Measurements from ENCODE around the gene KANK4.
"Not testable (repeated sequence)": the region's sequence is repeated elsewhere in the genome, so short reads cannot be mapped to it uniquely, and the experiment has no call there.

The KANK4 gene

DNA sequence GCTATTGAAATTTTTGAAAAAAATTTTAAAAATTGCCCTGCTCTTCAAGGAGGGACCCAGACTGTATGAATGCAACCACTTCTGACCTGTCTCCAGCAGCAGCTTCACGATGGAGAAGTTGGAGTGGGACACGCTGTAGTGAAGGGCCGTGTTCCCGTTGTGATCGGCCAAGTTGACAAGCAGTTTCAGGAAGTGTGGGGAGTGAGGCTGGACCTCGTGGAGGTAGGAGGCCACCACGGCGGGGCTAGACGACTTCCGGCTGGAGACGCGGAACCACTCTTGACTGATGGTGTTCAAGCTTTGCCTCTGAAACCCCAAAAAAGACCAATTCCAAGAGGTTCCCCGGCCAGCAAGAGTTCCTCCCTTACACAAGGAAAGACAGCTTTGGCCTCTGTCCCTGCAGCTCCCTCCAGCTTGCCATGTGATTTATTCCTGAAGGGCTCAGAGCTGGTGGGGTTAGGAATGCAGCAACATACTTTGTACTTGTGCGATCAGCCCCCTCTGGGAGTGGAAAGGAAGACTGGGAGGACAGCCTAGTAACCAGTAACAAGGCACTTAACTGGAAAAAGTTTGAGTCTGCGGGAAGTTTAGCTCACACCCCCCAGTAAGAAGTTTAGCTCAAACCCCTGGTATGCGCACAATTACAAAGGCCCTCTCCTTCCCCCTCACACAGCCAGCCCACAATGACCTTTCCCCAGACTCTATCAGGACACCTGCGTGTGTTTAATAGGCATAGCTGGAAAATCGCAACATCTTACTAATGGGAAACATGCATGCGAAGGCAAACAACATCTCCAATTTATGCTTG lies 56.0 kb downstream of the KANK4 start:
- Histone ChIP-seq H3K9me3 (ENCODE audit: control insufficient read depth, insufficient read depth, low read length) (no peaks in the 10 kb centered on the region), H3K4me1 (ENCODE audit: insufficient read depth, low read length) (no peaks in the 10 kb centered on the region), H3K9ac (ENCODE audit: low read depth, low read length) (no peak overlapping the region), H3K36me3 (ENCODE audit: insufficient read depth, low read length) (no peaks in the 10 kb centered on the region)

DNA sequence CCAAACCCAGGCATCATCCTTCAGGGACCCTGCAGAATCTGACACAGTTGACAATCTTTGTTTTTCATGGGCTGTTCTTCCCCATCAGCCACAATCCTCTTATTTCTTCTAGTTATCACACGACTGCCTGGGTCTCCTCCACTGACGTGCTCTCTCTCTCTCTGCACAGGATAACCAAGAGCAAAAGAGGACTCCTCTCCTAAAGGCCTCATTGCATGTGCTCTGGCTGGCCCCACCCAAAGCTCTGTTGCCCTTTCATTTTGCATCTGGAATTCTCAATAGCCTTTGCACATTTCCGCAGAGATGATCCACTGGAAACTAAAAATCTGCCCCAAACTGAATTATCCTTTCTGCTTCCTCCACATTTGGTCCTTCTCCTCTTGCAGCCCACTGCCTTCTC lies 58.5 kb downstream of the KANK4 start:
- Histone ChIP-seq H3K9me3 (ENCODE audit: control insufficient read depth, insufficient read depth, low read length) (no peaks in the 10 kb centered on the region), H3K9ac (ENCODE audit: low read depth, low read length) (no peak overlapping the region), H3K36me3 (ENCODE audit: insufficient read depth, low read length) (no peaks in the 10 kb centered on the region), H3K4me1 (ENCODE audit: insufficient read depth, low read length) (no peaks in the 10 kb centered on the region)

DNA sequence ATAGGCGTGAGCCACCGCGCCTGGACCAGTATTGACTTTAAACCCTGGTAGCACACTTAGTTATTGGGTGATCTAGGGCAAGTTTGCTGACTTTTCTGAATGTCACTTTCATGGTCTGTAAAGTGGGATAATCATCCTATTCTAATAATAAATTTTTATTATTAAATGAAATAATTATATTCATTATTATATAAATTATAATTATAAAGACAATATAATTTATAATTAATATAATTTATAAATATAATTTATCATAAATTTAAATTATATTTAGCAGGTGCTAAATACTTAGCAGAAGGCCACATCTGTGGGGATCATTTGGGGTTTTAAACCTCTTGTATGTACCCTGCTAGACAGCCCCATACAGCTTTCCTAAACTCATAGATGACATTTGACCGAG lies 59.7 kb downstream of the KANK4 start:
- Histone ChIP-seq H3K9me3 (ENCODE audit: control insufficient read depth, insufficient read depth, low read length) (no peaks in the 10 kb centered on the region), H3K9ac (ENCODE audit: low read depth, low read length) (no peak overlapping the region), H3K36me3 (ENCODE audit: insufficient read depth, low read length) (no peaks in the 10 kb centered on the region), H3K4me1 (ENCODE audit: insufficient read depth, low read length) (no peaks in the 10 kb centered on the region)

DNA sequence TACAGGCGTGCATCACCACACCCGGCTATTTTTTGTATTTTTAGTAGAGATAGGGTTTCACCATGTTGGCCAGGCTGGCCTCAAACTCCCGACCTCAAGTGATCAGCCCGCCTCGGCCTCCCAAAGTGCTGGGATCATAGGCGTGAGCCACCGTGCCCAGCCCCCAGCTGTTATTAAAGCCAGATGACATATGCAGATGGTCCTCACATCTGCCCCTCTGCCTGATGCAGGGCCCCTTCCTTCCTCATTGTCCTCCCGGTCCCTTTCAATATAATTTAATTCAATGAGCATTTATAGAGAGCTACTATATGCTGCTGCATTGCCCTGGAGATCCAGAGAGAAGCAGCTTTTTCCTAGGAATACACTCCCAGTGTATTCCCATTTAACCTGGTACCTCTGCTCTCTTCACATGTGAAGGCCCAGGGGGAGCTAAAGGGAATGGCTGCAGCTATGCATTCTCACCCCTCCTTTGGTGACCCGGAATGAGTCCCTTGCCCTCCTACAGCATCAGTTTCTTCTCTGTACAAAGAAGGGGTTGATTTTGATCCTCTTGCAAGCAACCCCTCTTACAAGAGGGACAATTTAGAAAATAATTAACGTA lies 69.0 kb downstream of the KANK4 start:
- H3K36me3 ChIP-seq (ENCODE audit: insufficient read depth, low read length) = no peaks in the 10 kb centered on the region
- H3K9ac ChIP-seq (ENCODE audit: low read depth, low read length) = no peak overlapping the region
- H3K9me3 ChIP-seq (ENCODE audit: control insufficient read depth, insufficient read depth, low read length) = no peaks in the 10 kb centered on the region
- no peaks in the 10 kb centered on the region for H3K4me1 ChIP-seq (ENCODE audit: insufficient read depth, low read length)

DNA sequence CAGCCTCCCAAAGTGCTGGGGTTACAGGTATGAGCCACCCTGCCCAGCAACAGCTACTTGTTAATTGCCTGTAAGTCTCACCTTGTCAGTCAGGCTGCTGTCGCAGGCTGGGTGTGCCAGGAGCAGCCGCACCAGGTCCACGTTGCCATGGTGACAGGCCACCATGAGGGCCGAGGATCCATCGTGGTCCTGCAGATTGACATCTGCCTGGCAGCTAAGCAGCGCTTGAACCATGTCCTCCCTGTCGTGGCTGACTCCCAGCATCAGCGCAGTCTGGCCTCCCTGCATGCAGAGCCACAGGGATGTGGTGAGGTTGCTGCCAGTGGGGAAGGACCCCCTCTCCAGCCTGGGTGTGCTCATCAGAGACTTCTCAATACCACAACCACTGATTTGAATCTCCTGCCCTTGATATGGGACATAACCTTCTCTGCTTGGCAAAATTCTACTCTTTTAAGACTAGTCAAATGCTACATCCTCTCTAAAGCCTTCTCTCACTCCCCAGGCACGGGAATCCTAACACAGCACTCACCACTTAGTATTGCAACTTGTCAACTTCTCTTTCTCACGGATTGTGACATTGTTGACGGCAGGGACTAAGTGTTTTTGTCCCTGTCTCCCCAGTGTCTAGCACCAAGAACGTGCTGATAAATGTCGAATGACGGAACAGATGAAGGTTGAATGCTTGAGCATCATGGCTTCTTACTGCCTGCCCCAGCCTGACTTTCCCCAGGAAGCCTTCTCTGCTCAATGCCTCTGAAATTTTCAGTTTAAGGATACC lies 71.7 kb downstream of the KANK4 start:
- Histone ChIP-seq H3K9ac (ENCODE audit: low read depth, low read length) (no peak overlapping the region), H3K36me3 (ENCODE audit: insufficient read depth, low read length) (no peaks in the 10 kb centered on the region), H3K4me1 (ENCODE audit: insufficient read depth, low read length) (no peaks in the 10 kb centered on the region), H3K9me3 (ENCODE audit: control insufficient read depth, insufficient read depth, low read length) (no peaks in the 10 kb centered on the region; the same call in 1 of the 2 replicates)

DNA sequence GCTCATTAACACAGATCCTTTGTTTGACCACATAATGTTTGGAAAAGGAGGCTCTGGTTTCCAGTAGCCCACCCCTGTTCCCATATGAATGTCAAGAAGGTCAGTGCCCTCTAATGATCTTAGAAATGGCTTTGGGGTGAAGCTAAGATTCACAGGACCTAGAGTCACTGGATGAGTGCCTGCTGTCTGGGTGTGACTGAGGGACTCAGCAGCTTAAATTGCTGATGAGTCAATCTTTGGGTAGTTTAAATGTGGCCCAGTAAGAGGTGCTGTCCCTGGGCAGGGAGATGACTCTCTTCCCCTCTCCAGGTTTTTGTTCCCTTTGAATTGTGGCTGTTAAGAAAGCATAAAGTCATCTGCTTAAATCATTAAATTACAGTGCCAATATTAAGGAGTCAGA lies 74.0 kb downstream of the KANK4 start:
- no peaks in the 10 kb centered on the region for H3K4me1 ChIP-seq (ENCODE audit: insufficient read depth, low read length)

DNA sequence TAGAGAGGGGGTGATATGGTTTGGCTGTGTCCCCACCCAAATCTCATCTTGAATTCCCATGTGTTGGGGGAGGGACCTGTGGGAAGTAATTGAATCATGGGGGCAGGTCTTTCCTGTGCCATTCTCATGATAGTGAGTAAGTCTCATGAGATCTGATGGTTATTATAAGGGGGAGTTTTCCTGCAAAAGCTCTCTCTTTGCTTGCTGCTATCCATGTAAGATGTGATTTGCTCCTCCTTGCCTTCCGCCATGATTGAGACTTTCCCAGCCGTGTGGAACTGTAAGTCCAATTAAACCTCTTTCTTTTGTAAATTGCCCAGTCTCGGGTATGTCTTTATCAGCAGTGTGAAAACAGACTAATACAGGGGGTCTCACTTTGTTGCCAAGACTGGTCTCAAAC lies 74.9 kb downstream of the KANK4 start:
- not testable (repeated sequence) for H3K9me3 ChIP-seq (ENCODE audit: control insufficient read depth, insufficient read depth, low read length); H3K9ac ChIP-seq (ENCODE audit: low read depth, low read length); H3K36me3 ChIP-seq (ENCODE audit: insufficient read depth, low read length); H3K4me1 ChIP-seq (ENCODE audit: insufficient read depth, low read length)

More for the DNA sequence above, 74.0 kb downstream of the KANK4 start:
- Histone ChIP-seq H3K36me3 (ENCODE audit: insufficient read depth, low read length) (no peaks in the 10 kb centered on the region), H3K9ac (ENCODE audit: low read depth, low read length) (no peak overlapping the region), H3K9me3 (ENCODE audit: control insufficient read depth, insufficient read depth, low read length) (no peaks in the 10 kb centered on the region; the same call in 1 of the 2 replicates)

DNA sequence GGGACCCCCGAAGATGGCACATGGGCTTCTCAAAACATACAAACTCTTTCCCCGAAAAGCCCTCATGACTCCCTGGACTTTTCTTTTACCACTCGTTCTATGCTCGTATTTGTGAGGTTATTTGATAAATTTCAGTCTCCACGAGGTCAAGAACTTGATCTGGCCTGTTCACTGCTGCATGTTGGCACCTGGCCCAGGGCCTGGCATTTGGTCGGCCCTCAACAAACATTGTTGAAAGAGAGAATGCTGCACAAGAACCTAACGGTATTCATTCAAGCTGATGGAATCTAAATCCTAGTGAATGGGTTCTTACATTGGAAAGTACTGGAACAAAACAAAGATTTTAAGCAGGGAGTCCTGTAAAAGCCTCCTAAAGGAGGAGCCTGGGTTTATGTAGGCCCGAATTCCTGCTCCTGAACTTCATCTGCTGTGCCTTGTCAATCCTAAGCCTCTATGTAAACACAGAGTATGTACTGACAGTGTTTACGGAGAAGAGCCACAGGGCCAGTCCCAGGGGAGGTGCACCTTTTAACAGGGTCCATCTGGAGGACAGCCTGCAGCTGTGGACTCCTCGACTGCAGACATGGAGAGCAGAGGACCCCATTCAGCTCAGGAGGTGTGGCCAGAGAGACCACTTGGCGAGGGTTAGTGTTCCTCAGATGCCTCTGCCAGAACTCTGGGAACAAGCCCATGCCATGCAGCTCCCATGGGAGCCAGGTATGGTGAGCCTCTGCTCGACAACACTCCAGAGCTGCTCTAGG lies 77.7 kb downstream of the KANK4 start:
- Histone ChIP-seq H3K36me3 (ENCODE audit: insufficient read depth, low read length) (no peaks in the 10 kb centered on the region), H3K9ac (ENCODE audit: low read depth, low read length) (no peak overlapping the region), H3K9me3 (ENCODE audit: control insufficient read depth, insufficient read depth, low read length) (no peaks in the 10 kb centered on the region; the same call in 1 of the 2 replicates), H3K4me1 (ENCODE audit: insufficient read depth, low read length) (peaks cover 17% of the 10 kb centered on the region)

DNA sequence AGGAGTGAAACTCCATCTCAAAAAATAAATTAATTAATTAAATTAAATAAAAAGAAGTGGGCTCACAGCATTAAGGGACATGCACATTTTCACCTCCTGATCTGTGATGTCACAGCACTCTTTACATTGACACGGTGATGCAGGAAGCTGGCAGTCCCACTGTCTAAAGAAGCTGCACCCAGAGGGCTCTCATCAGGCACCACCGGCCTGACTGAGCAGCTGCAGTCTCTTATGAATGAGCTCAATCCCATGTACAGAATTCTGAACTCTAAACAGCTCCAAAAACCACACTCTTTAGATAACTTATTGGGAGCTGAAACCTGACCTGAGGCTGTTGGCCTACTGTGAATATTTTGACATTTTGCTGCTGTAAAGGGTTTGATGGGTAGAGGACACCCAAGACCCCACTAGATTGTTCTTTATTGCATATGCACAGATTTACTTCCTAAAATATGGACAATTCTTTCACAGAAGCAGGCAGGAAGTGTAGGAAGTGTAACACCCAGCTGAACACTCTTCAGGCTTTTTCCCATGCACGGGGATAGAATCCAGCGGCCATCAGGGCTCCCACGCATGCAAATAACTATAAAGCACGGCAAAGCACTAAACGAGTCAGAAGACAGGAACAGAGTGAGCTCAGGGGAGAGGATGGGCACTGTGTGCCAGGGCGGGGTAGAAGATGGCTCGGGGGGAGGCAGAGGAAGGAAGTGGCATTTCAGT lies 78.4 kb downstream of the KANK4 start:
- Histone ChIP-seq H3K36me3 (ENCODE audit: insufficient read depth, low read length) (no peaks in the 10 kb centered on the region), H3K4me1 (ENCODE audit: insufficient read depth, low read length) (peaks cover 22% of the 10 kb centered on the region), H3K9ac (ENCODE audit: low read depth, low read length) (no peak overlapping the region), H3K9me3 (ENCODE audit: control insufficient read depth, insufficient read depth, low read length) (no peaks in the 10 kb centered on the region; the same call in 1 of the 2 replicates)

DNA sequence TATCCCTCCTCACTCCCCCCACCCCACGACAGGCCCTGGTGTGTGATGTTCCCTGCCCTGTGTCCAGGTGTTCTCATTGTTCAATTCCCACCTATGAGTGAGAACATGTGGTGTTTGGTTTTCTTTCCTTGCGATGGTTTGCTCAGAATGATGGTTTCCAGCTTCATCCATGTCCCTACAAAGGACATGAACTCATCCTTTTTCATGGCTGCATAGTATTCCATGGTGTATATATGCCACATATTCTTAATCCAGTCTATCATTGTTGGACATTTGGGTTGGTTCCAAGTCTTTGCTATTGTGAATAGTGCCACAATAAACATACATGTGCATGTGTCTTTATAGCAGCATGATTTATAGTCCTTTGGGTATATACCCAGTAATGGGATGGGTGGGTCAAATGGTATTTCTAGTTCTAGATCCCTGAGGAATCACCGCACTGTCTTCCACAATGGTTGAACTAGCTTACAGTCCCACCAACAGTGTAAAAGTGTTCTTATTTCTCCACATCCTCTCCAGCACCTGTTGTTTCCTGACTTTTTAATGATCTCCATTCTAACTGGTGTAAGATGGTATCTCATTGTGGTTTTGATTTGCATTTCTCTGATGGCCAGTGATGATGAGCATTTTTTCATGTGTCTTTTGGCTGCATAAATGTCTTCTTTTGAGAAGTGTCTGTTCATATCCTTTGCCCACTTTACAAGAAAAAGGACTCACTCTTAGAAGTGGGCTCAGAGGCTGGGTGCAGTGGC lies 79.4 kb downstream of the KANK4 start:
- not testable (repeated sequence) for H3K9ac ChIP-seq (ENCODE audit: low read depth, low read length); H3K36me3 ChIP-seq (ENCODE audit: insufficient read depth, low read length); H3K9me3 ChIP-seq (ENCODE audit: control insufficient read depth, insufficient read depth, low read length)
- H3K4me1 ChIP-seq (ENCODE audit: insufficient read depth, low read length) = peaks cover 26% of the 10 kb centered on the region

DNA sequence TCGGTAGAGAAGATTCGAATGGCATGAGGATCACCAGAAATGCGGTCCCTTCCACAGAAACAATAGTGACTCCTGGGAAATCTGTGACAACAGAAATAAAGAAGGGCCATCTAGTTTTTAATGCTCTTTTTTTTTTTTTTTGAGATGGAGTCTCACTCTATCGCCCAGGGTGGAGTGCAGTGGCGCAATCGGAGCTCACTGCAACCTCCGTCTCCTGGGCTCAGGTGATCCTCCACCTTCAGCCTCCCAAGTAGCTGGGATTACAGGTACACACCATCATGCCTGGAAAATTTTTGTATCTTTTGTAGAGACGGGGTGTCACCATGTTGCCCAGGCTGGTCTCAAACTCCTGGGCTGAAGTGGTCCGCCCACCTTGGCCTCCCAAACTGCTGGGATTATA lies 80.7 kb downstream of the KANK4 start:
- H3K9ac ChIP-seq (ENCODE audit: low read depth, low read length) = no peak overlapping the region
- H3K9me3 ChIP-seq (ENCODE audit: control insufficient read depth, insufficient read depth, low read length) = no peaks in the 10 kb centered on the region
- no peaks in the 10 kb centered on the region for H3K36me3 ChIP-seq (ENCODE audit: insufficient read depth, low read length)
- H3K4me1 ChIP-seq (ENCODE audit: insufficient read depth, low read length) = peaks cover 33% of the 10 kb centered on the region

DNA sequence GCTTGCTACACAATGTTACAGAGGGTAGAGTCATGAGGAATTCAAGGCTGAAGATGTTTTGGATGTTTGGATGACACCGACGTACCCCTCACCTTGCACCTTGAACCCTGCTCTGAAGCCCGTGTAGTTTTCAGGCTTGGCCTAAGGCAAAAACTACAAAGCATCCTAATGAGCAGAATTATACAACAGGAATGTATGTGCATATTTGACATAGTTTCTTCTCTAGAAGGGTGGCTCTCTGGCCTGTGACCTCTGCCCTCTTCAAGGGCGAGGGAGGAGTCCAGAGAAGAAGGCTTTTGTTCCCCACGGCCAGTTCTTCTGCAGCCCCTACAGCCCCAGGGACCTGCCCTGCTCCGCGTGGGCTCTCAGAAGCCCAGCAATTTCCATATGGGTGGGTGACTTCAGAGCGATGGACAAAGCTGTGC lies 81.3 kb downstream of the KANK4 start:
- Histone ChIP-seq H3K36me3 (ENCODE audit: insufficient read depth, low read length) (no peaks in the 10 kb centered on the region), H3K9ac (ENCODE audit: low read depth, low read length) (no peak overlapping the region), H3K9me3 (ENCODE audit: control insufficient read depth, insufficient read depth, low read length) (no peaks in the 10 kb centered on the region), H3K4me1 (ENCODE audit: insufficient read depth, low read length) (peaks cover 33% of the 10 kb centered on the region)

DNA sequence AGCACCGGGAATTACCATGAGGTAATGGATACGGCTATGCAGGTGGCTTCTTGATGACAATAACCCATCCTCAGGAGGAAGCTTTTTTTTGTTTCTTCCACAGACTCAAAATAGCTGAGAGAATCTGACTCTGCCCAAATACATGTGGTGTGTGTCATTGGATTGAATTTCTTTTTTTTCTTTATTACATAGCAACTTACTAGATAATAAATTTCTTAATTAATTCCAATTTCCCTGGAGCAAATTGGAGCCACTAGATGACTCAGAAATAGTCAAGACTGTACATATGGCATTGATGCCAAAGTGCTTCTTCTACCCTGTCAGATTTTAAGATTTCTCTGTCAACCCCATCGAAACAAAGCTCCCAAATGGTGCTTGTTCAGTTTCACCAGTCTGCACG lies 81.9 kb downstream of the KANK4 start:
- Histone ChIP-seq H3K9ac (ENCODE audit: low read depth, low read length) (no peak overlapping the region), H3K36me3 (ENCODE audit: insufficient read depth, low read length) (no peaks in the 10 kb centered on the region), H3K9me3 (ENCODE audit: control insufficient read depth, insufficient read depth, low read length) (no peaks in the 10 kb centered on the region), H3K4me1 (ENCODE audit: insufficient read depth, low read length) (peaks cover 33% of the 10 kb centered on the region)

Measured in ES-I3 (cell line).